ENCODE measurements around the gene IL1RAPL1. TPM values are rescaled to one million over a fixed set of nuclear protein-coding genes. Genes with fewer than 3 reads are reported as not detected.

The IL1RAPL1 gene
- total and polyA plus RNA-seq, 9 of the 15 experiments (the other 6 are each of a cell fraction or from before 2014, with no cell fraction given): 0.04 to 0.07 (median 0.04) TPM; not detected in 6

DNA sequence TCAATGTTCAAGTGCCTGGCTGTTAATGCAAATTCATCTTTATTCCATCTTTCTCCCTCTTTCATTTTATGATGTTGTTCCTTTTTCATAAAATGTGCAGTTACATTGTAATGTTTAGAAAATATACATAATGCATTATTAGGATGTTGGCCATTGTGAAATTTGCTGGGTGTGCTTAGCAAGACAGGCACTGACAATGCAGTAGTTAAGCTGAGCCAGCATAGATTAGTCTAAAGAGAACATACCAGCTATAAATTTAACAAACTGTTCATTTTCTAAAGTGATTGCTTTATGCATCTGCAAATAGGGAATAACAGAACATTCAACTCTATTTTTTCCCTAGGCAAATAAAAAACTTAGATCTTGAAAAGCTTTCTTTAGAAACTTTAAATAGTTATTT is 436.0 kb downstream of the IL1RAPL1 start:
- H3K4me3 ChIP-seq: no peak overlapping the region
- H3K9me3 ChIP-seq (replicated peaks; ENCODE audit: control insufficient read depth, insufficient read depth, low read depth, low read length): no peaks in the 10 kb centered on the region
- no peak overlapping the region for H3K27ac ChIP-seq (ENCODE audit: extremely low read depth, low read depth, low read length)
- intact Hi-C loops (cut with micrococcal nuclease): no loop called here
- no peak for FAIRE-seq
- in situ Hi-C loops (cut with MboI): no loop called here
- no peaks in the 10 kb centered on the region for H4K20me1 ChIP-seq (replicated peaks; ENCODE audit: control insufficient read depth, insufficient read depth, low read length)
- no peaks in the 10 kb centered on the region for H3K27me3 ChIP-seq (ENCODE audit: control insufficient read depth in 2 of 2, insufficient read depth in 2 of 2, low read length in 2 of 2)
- H3K79me2 ChIP-seq (ENCODE audit: control insufficient read depth, insufficient read depth, low read length): no peaks in the 10 kb centered on the region
- TF ChIP-seq BMI1 (IDR thresholded peaks at IDR 0.05; ENCODE audit: low read length): no peak
- no peak for TF ChIP-seq ETV5 (CRISPR knock-in tag; IDR thresholded peaks at IDR 0.05; ENCODE audit: low read depth)
- TF ChIP-seq XRCC4 (IDR thresholded peaks at IDR 0.05; ENCODE audit: extremely low read depth, insufficient read depth, insufficient read length): no peak
- TF ChIP-seq ZNF12 (CRISPR knock-in tag; IDR thresholded peaks at IDR 0.05): no peak
- TF ChIP-seq, protein P1, sequence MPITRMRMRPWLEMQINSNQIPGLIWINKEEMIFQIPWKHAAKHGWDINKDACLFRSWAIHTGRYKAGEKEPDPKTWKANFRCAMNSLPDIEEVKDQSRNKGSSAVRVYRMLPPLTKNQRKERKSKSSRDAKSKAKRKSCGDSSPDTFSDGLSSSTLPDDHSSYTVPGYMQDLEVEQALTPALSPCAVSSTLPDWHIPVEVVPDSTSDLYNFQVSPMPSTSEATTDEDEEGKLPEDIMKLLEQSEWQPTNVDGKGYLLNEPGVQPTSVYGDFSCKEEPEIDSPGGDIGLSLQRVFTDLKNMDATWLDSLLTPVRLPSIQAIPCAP (CRISPR knock-in tag; IDR thresholded peaks at IDR 0.05; ENCODE audit: borderline replicate concordance): no peak
- TF ChIP-seq E2F3 (CRISPR knock-in tag; IDR thresholded peaks at IDR 0.05): no peak
- TF ChIP-seq, protein P2, sequence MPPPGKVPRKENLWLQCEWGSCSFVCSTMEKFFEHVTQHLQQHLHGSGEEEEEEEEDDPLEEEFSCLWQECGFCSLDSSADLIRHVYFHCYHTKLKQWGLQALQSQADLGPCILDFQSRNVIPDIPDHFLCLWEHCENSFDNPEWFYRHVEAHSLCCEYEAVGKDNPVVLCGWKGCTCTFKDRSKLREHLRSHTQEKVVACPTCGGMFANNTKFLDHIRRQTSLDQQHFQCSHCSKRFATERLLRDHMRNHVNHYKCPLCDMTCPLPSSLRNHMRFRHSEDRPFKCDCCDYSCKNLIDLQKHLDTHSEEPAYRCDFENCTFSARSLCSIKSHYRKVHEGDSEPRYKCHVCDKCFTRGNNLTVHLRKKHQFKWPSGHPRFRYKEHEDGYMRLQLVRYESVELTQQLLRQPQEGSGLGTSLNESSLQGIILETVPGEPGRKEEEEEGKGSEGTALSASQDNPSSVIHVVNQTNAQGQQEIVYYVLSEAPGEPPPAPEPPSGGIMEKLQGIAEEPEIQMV (tag; conservative IDR thresholded peaks at IDR 0.05; ENCODE audit: low read depth): no peak
- TF ChIP-seq ZNF408 (CRISPR knock-in tag; IDR thresholded peaks at IDR 0.05; ENCODE audit: low read depth): no peak
- TF ChIP-seq, protein P3, sequence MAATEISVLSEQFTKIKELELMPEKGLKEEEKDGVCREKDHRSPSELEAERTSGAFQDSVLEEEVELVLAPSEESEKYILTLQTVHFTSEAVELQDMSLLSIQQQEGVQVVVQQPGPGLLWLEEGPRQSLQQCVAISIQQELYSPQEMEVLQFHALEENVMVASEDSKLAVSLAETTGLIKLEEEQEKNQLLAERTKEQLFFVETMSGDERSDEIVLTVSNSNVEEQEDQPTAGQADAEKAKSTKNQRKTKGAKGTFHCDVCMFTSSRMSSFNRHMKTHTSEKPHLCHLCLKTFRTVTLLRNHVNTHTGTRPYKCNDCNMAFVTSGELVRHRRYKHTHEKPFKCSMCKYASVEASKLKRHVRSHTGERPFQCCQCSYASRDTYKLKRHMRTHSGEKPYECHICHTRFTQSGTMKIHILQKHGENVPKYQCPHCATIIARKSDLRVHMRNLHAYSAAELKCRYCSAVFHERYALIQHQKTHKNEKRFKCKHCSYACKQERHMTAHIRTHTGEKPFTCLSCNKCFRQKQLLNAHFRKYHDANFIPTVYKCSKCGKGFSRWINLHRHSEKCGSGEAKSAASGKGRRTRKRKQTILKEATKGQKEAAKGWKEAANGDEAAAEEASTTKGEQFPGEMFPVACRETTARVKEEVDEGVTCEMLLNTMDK (IDR thresholded peaks at IDR 0.05; ENCODE audit: borderline replicate concordance, insufficient read depth, low read depth, low read length, poor library complexity, severe bottlenecking): no peak
- TF ChIP-seq, protein P4, sequence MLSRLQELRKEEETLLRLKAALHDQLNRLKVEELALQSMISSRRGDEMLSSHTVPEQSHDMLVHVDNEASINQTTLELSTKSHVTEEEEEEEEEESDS (CRISPR knock-in tag; IDR thresholded peaks at IDR 0.05): no peak
- no peak for TF ChIP-seq RBM39 (optimal IDR thresholded peaks at IDR 0.05; ENCODE audit: low read depth, low read length)
- no peak for TF ChIP-seq EWSR1 (IDR thresholded peaks at IDR 0.05; ENCODE audit: borderline replicate concordance, low read depth, partially characterized antibody)
- no peak for TF ChIP-seq THRAP3 (IDR thresholded peaks at IDR 0.05; ENCODE audit: borderline replicate concordance)
- no peak for TF ChIP-seq MTA2 (IDR thresholded peaks at IDR 0.05; ENCODE audit: low read depth)
- no peak for TF ChIP-seq MECOM (CRISPR knock-in tag; IDR thresholded peaks at IDR 0.05)
- TF ChIP-seq SETDB1 (IDR thresholded peaks at IDR 0.05; ENCODE audit: low read length): no peak
- TF ChIP-seq GATAD2B (IDR thresholded peaks at IDR 0.05; ENCODE audit: borderline replicate concordance): no peak
- no peak for TF ChIP-seq ESRRA (IDR thresholded peaks at IDR 0.05; ENCODE audit: borderline replicate concordance, low read depth)
- TF ChIP-seq XRCC5 (IDR thresholded peaks at IDR 0.05; ENCODE audit: low read depth, low read length): no peak
- ATAC-seq: no peak
- H3K9me1 ChIP-seq (ENCODE audit: control insufficient read depth, insufficient read depth, low read length): no peaks in the 10 kb centered on the region
- no peaks in the 10 kb centered on the region for H3K4me1 ChIP-seq (replicated peaks in 1 of 2; ENCODE audit: control insufficient read depth in 2 of 2, insufficient read depth in 2 of 2, low read length in 2 of 2)
- BruUV-seq (replicated peaks): no TSS peak
- POLR2A ChIA-PET: no interaction called here
- no peak overlapping the region for H2AFZ ChIP-seq (ENCODE audit: low read depth, low read length)
- H3K36me3 ChIP-seq (ENCODE audit: control insufficient read depth, insufficient read depth, low read length): no peaks in the 10 kb centered on the region
- no peak for DNase-seq (ENCODE audit: extremely low read depth in 1 of 4, low spot score in 3 of 4)
- H3K4me2 ChIP-seq (ENCODE audit: insufficient read depth, low read length): no peak overlapping the region
- H3K9ac ChIP-seq (ENCODE audit: insufficient read depth in 1 of 2, low read depth in 2 of 2, low read length in 2 of 2): no peak overlapping the region
- CTCF ChIA-PET (ENCODE audit: low intra/inter-chr PET ratio): no interaction called here

Measured in K562 (cell line).